Fibroblast of skin of abdomen (primary cell): Measurements from ENCODE around the gene UROC1. TPM values are rescaled to one million over a fixed set of nuclear protein-coding genes. Genes with fewer than 3 reads are reported as not detected.

ENCODE experiments used
- DNase-seq: peaks from one replicate; pipeline ENCODE4 v3.0.0-alpha.2; 2013
- polyA plus RNA-seq, 2 experiments: library from polyadenylated mRNA; unstranded; fragments of 120-200 nt; gene quantifications; one replicate each; pipeline ENCODE4 v1.2.1, GENCODE V29; 2013; ENCODE audit not compliant: insufficient read length in 2 of 2

The UROC1 gene
- not detected for polyA plus RNA-seq (2013, experiment 1 of 2; ENCODE audit: insufficient read length)
- not detected for polyA plus RNA-seq (2013, experiment 2 of 2; ENCODE audit: insufficient read length)

DNA sequence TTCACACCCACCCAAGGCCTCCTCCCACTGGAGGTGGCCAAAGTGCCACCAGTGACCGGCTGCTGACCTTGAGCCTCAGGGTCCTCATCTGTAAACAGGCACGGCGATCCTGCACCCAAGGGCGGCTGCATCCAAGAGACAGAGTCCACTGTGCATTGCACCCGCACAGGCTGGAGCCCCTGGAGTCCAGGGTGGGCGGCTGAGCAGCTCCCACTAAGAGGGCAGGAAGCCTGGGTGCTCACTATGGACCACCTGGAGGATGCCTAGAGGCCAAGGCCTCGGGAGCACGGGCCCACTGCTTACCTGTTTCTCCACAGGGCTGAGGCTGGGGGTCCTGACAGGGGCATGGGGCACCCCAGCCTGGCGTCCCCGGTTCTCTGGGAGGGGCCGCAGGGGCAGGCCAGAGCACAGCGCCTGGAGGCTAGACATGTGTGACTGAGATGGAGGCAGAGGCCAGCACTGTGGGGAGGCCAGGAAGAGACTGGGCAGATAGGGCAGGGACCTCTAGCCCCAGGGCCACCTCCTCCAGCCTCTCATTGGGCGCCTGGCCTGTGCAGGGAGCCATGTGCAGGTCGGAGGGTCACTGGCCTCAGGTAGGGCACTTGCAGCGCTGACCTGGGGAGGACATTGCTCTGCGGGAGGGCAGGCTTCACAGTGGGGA, at the start of gene UROC1:
Gene UROC1, minus strand, starts transcription at position 483 of the 661 bp plus-strand sequence. Its CDS starts 54 bp downstream, at position 429.
- no peak for DNase-seq

DNA sequence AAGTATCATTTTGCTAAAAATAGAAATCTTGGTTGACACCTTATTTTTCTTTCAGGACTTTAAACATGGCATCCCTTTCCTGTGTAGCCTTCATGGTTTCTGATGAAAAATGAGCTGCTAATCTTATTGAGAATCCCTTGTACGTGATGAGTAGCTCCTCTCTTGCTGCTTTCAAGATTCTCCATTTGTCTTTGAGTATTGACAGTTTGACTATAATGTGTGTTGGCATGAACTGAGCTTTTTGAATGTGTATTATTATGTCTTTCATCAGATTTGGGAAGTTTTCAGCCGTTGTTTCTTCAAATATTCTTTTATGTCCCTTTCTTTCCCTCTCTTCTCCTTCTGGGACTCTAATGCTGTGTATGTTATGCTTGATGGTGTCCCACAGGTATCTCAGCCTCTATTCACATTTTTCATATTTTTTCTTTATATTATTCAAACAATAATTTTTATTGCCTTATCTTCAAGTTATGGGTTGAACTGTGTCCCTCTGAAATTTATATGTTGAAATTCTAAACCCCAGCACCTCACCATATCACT, 45.2 kb upstream of the UROC1 start:
- no peak for DNase-seq

DNA sequence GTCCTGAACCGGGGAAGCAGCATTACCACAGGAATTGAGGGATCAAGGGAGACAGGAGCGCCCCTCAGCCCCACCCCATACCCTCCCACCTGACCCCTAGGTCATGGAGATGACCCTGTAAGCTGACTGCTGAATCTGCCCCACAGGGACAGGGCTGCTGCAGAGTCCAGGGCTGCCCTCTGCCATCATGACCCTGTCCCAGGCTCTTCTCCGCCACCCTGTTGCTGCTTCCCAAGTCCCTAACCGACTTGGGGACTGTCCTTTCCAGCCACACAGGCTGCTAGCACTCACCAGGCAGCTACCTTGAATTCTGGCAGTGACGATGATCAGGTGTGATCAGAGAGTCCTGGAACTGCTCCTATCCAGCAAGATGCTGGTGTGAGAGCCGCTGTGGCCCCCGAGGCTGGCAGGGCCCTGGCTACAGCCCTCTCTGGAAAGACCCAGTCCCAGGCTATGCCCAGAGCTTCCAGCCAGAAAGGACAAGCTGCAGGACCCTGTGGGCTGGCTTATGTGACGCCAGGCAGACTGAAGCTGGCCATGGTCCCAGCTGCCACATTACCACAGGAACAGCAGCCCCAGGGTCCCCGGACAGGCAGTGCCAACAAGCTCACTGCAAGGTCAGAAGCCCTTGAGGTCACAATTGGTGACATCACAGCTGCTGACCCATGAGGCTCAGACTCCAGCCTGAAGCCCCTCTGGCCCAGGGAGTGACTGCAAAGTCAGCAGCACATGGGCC, 40.9 kb upstream of the UROC1 start, which contains the start of gene C3orf22:
Gene C3orf22, minus strand, starts transcription at position 597 of the 736 bp plus-strand sequence. CDS start 5,542 bp downstream, outside the sequence.
- DNase-seq: no peak

DNA sequence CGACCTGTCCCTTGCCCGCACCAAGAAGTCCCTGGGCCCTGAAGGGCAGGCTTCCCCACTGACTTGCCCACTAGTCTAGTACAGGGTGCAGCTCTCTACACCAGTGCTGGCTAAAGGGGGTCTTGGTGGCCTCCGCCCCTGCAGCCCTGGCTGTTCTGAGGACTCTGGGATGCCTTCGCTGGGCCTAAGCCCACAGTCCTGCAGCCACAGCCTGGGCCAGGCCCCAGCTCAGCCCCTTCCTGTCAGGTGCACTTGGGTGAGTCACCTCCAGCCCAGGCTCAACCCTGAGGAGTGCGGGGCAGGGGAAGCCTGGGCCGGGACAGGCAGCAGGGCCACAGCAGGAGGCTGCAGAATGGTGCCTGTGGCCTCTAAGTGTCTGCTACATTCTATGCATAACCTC, 40.2 kb upstream of the UROC1 start:
- DNase-seq: no peak

DNA sequence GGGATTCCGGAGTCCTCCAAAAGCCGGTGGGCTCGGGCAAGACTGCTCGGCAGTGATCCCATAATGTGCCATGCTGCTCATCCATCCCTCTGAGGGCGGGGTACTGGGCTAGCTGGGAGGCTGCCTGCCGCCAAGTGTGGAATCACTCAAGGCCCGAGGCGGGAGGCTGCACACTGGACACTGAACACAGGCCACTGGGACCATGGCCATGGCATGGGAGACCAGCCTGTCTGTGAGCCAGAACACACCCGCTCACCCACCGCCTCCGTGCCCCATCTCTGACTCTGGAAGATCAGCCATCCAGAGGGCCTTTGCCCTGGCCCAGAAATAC, 39.8 kb upstream of the UROC1 start:
- no peak for DNase-seq

DNA sequence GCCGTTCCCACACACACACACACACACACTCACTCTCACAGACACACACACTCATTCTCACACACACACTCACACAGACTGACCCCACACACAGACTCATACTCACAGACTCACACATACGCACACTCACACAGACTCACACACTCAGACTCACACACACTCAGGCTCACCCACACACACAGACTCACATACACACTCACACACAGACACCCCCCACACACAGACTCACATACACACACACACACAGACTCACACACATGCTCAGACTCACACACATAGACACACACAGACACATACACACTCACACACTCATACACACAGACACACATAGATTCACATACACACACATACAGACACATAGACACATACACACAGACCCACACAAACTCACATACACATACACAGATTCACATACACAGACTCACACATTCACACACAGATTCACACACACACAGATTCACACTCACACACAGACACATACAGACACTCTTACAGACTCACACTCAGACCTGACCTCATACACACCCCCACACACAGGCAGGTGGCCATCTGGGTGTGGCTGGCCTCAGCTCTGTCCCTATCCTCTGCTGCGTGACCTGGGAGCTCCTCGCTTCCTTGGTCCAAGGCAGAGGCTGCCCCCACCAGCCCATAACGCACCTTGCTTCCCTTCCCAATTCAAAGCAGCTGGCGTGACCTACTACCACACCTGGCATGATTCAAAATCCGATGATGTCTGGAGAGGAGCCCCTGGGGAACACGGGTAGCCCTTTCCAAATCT, 39.3 kb upstream of the UROC1 start:
- no peak for DNase-seq

DNA sequence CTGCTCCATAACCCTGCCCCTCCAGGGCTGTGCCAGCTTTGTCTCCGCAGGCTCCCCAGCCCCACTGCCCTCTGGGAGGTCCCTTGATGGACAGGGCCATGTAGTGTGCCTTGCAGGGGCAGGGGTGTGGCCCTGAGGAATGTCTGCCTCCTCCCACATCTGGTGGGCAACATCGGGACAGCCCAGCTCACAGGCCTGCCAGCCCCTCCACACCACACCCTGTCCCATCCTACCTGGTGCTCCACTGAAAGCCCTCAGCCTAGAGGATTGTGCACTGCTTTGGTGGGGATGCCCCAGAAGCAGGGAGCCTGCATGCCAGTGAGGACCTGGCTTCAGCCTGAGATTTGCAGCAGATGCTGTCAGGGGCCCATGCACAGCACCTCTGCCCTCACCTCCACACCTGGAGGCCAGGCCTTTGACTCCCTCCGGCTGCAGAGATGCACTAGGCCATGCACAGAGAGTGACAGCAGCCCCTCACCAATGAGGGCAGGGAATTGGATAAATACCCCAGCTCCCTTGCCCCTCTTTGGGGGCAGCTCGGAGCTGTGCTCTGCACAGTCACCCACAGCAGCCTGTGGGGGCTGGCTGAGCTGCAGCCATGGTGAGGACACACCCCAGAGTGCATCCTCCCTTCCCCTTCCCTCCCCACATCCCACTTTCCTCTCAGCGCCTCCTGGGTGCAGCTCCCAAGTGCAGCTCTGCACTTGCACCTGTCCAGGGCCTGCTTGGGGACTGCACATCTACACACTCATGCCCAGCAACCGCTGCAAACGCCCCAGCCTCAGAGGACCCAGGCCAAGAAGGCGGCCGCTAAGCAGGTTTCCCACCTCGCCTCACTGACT, 38.4 kb upstream of the UROC1 start:
- DNase-seq: no peak

DNA sequence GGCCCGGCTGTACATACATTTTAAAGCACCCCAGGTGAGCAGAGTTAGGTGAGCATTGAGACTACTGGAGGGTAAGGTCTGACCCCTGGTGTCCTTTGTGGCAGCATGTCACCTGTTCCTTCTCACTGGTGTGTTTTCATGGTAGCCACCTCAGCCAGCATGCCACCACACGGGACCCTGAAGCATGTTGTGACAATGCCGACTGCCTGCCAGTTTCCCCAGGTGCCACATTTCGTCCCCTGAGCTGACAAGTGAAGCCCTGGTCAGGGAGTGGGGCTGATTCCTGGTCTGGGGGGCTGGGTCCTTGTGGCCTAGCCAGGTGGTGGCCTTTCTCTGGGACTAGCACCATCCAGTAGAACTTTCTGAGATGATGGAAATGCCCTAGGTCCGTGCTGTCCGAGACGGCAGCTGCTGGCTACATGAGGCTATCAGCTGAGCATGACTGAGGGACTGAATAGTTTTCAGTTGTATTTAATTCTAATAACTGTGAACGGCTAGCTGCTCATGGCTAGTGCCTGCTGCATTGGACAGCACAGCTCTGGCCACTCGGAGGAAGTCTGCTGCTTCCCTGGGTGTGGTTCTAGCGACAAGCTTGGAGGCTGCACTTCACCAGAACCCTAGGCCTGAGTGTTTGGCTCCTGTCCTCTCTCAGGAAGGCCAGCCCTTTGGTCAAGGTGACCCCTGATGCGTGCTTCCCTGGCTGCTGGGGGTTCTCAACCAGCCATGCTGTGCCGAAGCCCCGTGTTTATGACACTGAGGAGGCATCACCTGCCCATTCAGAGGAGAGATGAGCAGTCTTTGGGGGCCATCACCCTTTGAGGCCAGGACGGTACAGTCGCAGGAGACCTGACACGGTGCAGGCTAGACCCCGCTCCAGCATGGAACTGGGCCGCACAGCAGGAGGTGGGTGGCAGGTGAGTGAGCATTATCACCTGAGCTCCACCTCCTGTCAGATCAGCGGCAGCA, 37.3 kb upstream of the UROC1 start:
- DNase-seq: no peak

DNA sequence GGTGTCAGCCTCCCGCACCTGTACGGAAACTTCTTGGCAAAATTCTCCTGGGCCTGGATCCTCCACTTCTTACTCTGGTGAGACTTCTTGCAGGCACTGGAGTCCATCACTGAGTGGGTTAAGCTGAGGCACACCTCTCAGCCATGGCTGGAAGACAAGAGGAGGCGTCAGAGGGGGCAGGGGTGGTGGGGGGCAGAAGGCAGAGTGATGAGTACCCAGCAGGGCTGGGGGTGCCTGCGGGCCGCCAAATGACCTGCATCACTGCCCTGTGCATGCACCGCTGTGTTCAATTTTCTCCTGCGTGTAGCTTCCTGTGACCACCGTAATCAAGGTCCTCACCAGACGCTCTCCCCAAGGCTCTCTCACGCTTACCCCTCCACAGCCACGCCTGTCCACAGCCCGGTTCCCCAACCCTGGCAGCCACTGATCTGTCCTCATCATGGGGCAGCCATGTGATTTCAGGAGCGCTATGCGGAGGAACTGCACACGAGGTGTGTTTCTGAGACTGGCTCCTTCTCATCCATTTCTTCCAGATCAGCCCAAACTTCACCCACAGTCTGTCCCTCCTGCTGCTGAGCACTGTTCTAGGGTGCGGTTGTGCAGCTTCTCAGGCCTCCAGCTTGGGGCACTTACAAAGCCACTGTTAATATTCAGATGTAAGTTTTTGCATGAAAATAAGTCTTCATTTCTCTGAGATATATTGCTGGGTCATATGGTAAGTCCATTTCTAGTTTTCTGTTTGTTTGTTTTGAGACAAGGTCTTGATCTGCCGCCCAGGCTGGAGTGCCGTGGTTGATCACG, 35.9 kb upstream of the UROC1 start:
- no peak for DNase-seq

DNA sequence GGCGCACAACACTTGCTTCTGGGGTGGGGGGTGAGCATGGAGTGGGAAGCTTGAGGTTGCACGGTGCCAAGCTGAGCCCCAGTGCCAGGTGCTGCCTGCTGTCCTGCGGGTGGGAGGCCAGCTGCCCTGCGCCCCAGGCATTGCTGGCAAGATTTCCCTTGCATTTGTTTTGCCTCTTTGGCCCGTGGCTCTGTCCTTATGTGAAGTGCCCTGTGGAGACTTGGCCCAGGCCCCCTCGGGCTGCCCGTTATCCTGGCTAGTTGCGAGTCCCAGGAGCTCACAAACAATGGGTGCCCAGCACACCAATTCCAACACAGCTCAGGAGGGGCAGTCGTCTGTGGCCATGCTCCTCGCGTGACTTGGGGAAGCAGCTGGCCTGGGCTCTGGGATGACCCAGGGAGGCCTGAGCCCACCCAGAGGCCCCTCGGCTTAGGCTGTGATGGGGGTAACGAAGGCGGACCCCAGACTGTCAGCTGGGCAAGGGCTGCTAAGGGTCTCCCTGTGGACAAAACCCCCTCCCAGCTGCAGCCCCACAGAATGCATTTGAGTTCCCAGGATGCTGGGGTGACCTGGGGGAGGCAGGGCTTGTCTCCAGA, 35.2 kb upstream of the UROC1 start:
- no peak for DNase-seq

DNA sequence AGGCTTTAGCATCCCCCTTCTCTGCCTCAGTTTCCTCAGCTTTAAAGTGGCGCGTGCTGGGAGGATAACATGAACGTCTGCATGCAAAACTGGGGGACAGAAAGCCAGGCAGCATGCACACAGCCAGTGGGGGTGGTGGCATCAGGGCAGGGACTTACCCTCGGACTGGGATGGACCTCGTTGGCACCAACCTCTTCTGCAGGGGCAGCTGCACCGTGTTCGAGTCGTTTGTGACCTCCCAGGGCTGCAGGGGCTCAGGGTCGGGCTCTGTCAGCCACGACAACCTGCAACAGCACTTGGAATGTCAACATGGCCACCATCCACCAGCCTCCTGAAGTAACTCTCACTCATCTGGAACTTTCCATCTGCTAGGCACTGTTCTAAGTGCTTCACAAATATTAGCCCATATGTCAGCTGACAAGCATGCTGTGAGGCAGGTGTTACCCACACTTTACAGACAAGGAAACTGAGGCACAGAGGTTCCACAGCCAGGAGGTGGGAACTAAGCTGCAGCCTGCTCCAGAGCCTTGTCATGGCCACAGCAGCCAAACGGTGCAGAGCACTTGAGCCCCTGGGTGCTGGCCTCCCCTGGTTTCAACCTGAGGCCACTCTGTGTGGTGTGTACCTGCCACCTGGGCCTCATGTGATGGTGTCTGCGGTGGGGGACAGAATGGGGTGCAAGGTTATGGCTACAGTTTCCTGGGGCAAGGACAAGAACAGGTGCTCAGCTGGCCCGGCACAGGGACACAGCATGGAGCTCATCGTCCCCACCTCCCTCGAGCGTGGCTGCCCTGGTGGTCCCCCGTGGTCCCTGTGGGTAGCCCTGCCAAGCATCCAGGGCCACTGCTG, 34.5 kb upstream of the UROC1 start:
- no peak for DNase-seq

DNA sequence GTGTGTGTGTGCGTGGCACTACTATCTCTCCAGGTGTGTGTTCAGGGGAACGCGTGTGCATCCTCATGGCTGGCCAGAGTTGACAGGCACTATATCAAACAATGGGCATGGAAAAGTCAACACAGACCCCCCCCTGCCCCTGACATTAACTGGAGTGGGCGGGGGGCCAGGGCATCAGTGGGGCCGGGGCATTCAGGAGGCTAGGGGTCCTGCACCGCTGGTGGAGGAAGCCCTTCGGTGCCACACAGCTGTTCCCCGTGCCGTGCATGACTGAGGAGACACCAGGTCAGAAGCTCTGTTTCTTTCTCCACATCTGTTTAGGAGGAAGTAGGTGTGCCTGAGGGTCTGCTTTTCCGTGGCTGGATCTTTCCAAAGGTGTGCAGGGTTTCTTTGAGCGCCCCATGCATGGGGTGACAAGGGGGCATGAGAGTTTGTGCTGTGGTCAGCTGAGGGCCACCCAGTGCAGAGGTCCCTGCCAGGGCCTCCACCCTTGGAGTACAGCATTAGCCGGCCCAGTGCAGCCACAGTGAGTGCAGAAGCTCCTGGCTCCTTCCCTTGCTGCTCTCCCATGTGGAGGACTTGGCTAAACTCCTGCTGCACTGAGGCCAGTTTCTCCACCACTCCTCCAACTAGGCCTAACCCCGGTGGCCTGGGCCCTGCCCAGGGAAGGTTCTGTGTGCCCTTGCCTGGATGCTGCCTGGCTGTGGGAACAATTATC, 33.7 kb upstream of the UROC1 start:
- DNase-seq: no peak

DNA sequence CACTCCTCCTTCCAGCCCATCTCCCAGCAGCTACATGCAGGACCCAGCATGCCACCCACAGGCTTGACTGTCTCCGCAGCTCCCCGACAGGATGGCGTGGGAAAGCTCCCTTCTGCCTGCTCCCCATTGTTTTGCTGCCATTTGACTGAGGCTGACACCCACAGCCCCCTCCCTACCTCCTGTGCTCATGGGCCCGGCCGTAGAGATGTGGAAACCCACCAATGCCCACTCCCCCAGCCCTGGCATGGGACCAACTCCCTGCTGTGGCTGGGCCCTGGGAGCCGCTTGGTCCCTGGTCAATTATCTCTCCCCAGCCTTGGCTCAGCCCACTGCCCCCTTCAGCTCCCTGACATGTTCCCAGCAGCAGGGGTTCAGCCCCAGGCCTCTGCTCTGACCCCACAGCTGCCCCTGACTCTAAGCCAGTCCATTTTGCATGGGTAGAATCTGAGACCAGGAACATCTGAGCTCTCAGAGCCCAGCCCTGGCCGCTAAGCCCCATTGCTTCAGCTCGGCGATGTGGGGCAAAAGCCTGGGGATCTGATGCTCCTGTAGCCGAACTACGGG, 33.0 kb upstream of the UROC1 start:
- DNase-seq: no peak

DNA sequence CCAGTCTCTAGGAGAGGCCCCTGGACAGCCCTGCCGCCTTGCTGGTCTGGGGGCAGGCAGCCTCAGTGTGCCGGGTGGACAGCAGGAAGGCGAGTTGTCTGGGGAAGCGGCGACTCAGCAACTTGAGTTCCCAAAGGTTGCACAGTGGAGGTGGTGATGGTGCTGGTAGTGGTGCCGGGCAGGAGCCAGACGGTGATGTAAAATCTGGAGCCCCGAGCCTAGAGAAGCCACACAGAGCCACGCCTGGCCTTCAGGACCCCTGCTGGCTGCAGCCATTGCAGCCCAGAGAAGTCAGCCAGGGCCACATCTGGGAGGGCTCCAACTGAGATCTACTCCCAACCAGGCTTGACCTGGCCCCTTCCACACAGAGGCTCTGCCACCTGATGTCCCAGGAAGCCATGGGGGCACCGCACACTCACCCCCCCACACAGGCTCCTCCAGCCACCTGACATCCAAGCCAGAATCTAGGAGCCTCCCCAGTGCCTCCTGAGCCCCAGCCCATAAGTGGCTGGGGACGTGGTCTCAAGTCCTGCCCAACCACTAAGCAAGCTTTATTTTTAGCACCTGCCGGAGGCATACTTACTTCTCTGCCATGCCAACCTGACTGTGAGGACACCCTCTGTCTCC, 32.4 kb upstream of the UROC1 start:
- no peak for DNase-seq

DNA sequence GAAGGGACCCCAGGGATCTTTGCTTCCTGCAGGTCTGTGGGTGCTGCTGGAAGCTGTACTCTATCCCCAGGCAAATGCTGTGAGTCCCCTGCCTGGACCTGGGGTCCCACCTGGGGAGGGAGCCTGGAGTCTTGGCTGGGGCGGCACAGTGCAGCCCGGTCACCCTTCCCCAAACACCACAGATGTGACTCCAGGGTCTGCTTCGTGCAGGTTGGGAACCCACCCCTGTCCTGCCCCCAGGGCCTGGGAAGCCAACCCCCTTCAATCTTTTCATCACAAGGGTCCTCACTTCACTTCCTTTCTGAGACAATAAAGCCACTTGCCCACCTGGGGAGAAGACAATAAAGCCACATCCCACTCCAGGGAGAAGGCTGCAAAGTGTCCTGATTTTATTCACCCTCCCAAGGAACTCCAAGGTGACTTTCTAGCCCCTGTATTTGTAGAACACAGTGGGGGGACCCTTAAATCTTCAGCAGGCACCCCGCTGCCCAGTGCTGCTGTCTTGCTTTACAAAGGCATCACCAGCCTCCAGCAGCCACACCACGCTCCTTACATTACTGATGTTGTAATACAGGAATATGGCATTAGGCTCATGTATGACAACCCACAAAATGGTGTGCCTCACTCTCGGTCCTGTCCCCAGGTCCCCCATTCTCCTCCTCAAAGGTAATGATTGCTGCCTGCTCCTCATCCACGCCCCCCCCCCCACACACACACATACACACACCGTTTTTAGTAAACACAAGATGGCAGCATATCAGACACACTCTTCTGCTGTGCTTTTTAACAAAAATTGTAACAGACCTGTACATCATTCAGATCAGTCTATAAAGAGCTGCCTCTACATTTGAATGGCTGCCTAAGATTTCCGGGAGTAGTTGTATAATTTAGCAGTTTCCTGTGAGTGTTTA, 31.2 kb upstream of the UROC1 start:
- no peak for DNase-seq

DNA sequence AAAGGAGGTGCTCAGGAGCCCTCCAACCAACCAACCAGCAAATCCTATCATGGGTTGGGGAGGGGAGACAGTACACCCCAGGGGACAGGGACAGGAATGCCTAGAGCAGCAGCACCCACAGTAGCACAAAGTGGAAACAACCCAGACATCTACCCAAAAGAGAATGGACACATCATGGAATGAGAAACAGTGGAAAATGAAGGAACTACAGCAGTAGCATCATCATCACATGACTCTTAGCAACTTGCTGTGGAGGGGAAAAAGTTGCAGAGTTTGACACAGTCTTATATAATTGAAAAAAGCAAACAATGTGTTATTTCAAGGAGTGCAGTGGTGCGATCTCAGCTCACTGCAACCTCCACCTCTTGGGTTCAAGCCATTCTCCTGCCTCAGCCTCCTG, 30.1 kb upstream of the UROC1 start:
- no peak for DNase-seq
